ENCODE results near the gene LIN7B.
A peak's percentile ranks its signal among the peaks of the same experiment; 100 is the strongest.

Gene LIN7B

DNA sequence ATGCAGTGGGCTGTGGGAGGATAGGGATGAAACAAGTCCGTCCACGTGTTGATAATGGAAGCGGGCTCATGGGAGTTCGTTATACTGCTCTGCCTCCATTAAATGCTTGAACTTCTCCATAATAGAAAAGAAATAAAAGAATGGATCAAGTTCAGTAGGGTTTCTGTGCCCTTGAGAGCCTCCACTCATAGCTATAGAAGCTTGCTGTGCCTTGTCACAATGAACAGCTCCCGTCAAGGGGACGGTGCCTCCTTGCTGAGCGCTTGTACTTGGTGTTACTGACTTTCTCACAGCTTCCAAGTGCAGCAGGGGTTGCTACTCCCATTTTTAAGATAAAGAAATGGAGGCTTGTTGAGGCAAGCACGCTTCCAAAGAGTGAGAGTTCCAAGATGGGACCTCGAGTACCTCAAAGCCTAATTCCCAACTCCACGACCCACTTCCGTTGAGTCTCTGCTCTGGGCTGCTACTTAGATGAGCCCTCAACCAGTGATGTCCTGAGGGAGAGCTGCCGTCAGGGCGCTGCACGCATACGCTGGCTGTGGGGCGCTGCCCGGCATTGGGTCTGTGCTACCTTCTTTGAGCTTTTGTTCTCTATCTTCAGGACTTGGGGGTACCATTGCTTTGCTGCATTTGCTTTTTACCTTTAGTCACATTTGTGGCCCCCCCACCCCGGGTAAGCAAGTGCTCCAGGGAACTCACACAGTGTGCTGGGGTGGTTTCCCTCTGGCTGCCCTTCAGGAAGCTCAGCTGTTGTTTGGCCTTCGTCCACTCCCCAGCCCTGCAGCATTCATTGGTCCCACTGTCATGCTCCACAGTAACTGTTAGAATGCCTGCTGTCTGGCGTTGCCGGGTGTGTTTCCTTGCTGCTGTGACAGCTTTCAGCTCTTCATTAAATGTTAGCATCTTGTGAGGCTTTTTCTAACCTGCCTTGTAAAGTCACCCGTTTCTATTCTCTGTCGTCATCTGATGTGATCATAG lies 19.4 kb upstream of the LIN7B start:
- DNase-seq: no peak

DNA sequence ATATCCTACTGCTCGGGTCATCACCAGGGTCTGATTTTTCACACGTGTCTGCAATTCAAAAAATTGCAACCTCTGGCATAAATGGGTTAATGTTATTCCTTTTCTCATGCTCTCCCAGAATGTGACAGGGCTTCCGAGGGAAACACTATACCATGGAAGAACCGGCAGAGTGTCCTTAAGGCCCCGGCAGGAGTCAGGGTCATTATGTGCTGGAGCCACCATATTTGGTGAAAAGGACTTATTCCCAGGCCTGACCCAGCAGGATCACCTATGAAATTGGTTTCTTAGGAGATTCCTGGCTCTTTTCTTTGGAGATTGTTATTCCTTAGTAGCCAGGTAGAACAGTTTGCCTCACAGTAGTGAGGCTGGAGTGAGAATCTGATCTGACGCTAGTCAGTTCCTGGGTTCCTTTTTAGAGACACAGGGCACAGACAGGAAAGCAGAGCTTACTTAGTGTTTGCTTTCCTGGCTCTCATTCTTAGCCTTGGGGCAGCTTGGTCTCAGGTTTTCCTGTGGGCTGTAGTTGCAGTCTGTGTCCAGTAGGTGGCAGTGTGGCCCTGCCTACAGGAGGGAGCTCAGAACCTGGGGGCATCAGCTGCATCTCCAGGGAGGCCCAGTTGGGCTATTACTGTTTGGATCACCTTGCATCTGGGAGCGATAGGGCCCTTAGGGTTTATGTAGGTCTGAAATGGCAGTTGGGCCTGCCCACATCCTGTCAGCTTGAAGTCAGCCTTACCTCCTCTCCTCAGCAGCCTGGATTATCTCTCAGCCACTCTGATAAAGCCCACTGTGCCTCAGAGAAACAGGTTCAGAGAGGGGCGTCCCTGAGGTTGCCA lies 16.5 kb upstream of the LIN7B start:
- peak; percentile 76 for DNase-seq

GRCh38 chr19:49098795-49099194 lies 15.4 kb upstream of the LIN7B start:
- no peak for DNase-seq

DNA sequence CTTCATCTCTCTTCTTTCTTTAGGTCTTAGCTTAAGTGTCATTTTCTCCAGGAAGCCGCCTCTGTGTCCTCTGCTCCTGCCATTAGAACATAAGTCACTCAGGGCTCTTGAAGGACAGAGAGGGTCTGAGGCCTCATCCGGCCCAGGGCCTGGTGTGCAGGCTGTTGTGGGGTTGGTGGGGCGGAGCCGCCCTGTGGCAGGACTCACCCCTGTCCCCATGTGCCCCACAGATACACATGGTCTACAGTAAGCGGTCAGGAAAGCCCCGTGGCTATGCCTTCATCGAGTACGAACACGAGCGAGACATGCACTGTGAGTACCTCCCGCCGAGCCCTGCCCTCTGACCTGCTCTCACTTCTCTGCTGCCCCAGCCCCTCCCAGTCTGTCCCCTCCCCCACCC lies 13.0 kb upstream of the LIN7B start:
- DNase-seq: no peak

- DNase-seq: no peak
These were observed 11.9 kb upstream of the LIN7B start for GRCh38 chr19:49102303-49102702.

DNA sequence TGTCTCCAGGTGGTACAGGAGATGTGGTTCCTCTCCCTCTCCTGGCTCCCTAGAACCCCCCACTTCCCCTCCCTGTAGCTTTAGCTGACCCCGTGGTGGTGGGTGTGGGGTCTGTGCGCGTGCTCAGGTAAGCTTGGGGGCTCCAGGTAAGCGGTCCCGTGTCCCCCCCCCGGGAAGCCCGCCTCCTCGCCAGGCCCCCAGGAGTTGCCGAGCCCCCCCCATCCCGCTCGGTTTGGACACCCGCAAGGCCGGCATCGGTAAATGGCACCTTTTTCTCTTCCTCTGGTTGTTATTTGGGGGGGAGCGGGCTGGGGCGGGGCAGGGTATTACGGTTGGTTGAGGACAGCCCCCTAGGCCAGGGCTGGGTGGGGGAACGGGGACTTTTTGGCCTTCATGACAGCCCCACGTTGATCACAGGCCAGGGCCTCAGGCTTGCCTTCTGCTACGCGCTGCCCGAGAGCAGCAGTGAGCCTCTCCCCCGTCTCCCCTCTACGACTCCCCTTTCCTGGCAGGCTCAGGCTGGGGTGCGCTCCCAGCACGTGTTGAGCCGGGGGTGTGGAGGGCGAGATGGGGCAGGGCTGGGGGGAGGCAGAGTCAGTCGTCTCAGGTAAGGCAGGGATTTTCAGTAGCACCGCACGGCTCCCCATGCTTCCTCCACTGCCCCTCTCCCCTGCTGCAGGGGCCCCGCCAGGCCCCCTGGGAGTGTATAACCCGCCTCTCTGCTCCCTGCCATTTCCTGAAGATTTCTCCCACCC lies 10.7 kb upstream of the LIN7B start:
- DNase-seq: no peak

- DNase-seq: no peak
These were observed 9.8 kb upstream of the LIN7B start for GRCh38 chr19:49104229-49104864.

- DNase-seq: peak; percentile 52
These were observed 7.5 kb upstream of the LIN7B start for GRCh38 chr19:49106648-49107135.

DNA sequence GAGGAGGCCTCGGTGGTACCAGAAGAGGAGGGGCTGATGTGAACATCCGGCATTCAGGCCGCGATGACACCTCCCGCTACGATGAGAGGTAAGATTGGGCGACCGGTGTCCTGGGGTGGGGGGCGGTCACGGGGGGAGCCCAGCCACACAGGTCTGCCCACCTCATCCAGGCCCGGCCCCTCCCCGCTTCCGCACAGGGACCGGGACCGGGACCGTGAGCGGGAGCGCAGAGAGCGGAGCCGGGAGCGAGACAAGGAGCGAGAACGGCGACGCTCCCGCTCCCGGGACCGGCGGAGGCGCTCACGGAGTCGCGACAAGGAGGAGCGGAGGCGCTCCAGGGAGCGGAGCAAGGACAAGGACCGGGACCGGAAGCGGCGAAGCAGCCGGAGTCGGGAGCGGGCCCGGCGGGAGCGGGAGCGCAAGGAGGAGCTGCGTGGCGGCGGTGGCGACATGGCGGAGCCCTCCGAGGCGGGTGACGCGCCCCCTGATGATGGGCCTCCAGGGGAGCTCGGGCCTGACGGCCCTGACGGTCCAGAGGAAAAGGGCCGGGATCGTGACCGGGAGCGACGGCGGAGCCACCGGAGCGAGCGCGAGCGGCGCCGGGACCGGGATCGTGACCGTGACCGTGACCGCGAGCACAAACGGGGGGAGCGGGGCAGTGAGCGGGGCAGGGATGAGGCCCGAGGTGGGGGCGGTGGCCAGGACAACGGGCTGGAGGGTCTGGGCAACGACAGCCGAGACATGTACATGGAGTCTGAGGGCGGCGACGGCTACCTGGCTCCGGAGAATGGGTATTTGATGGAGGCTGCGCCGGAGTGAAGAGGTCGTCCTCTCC lies 6.3 kb upstream of the LIN7B start:
- no peak for DNase-seq

- no peak for DNase-seq
These were observed 5.1 kb upstream of the LIN7B start for GRCh38 chr19:49109051-49109450.

DNA sequence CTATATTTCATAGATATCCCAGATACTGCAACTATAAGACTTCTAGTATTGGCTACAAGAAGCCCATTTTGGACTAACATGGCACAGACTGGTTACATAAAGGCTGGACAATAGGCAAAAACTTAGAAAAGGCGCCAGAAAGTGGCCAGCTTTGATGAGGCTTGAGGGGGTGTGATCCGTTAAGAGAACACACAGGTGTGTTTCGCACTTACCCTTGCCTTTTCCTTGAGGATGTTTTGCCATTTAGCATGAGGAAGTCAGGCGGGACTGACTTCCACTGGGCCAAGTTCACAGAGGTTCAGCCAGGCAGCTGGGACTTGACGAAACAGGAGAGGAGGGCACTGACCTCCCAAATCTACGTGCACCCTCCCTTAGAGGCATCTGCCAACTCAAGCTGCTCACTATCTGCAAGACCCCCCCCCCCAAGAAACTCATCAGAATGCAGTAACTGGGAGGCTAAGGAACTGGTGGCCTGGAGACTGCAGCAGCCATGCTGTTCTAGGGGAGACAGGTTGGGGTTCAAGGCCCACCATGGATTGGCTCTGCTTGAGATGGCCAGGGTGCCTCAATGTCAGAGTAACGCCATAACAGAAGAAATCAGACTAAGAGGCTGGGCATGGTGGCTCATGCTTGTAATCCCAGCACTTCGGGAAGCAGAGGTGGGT lies 4.5 kb upstream of the LIN7B start:
- DNase-seq: no peak

- no peak for DNase-seq
These were observed 3.6 kb upstream of the LIN7B start for GRCh38 chr19:49110567-49110966.

DNA sequence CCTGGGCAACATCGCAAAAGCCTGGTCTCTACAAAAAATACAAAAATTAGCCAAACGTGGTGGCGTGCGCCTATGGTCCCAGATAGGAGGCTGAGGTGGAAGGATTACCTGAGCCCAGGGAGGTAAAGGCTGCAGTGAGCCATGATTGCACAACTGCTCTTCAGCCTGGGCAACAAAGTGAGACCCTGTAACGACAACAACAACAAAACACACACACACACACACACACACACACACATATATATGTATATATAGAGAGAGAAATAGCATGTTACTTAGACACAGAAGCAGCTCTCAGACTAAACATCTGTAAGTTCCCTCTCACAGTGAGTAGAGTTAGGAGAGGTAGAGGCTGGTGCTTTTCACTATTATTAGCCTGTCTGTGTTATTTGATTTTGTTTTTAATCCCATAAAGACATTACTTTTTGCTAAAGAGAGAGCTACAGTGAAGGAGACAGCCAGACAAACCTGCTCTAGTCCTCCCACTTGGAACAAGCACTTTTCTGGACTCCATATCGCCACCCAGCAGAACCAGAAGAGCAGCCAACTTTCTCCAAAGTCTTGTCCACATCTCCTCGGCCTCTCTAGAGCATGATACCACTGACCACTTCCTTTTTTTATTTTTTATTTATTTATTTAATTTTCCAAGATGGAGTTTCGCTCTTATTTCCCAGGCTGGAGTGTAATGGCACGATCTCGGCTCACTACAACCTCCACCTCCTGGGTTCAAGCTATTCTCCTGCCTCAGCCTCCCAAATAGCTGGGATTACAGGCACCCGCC lies 2.8 kb upstream of the LIN7B start:
- no peak for DNase-seq

- peak; percentile 48 for DNase-seq
These were observed 627 bp downstream of the LIN7B start for GRCh38 chr19:49114630-49115363.

DNA sequence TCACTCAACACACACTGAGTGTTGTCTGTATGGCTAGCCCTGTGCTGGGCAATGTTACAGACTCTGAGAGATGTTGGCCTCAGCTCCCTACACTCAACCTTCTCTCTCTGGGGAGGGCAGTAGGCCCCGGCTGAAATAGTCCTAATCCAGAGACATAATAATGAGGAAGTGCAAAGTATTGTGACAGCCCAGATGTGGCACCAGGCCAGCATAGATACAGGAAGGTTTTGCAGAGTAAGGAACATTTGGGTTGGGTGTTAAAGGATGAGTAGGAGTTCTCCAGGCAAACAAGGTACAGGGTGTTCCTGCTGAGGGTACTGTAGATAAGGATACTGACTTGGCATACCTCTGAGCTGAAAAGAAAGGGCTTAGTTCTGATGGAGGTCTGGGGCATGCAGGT lies 2.4 kb downstream of the LIN7B start:
- peak; percentile 22 for DNase-seq

GRCh38 chr19:49117677-49118564 lies 3.8 kb downstream of the LIN7B start:
- no peak for DNase-seq

DNA sequence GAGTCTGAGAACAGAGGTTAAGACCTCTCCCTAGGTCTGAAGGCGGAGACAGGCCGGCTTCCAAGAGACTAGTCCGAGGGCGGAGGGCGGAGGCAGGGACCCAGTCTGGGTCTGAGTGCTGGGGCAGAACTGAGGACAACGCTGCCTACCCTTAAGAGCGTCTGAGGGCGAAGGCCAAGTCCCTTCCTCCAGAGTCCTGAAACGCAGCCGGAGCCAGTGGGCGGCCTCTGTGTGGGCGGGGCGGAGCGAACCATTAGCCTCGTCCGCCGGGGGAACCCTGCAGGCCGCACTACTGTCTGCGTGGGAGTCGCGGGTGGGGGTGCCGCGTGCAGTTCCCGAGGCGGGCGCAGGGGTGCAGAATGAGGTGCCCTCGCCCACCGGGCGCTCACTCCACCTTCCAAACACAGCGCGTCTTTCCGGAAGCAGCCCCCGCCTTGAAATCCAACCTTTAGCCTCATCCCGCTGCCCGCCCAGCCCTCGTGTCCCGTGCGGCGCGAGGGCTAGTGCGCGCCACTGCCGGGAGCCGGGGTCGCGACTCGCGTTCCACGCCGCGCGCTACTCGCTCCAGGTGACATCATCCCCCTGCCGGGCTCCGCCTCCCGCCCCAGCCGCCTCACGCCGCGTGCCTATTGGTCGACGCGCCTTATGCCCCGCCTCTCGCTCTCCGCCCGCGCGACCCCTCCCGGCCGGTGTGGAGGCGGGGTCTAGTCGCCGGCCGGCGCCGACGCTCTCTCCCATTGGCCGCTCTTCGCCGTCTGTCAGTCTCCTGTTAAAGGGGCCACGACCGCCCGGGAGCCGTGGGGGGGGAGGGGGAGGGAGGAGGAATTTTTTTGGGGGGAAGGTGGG lies 4.6 kb downstream of the LIN7B start, which contains the start of gene C19orf73:
TSS of gene C19orf73 (minus strand) at position 579 of the 846 bp plus-strand sequence. CDS start at position 458, 121 bp downstream.
- peak; percentile 95 for DNase-seq

Measured in CD4-positive, alpha-beta T cell treated with Interferon gamma for 1 hour (primary cell).